GM12891 (cell line): Measurements from ENCODE around the gene CSTPP1.

Source experiments
- POLR2A ChIP-seq: IDR thresholded peaks from 2 replicates; pipeline ENCODE4 v1.6.1; 2011; ENCODE audit warnings: low read depth, low read length, control low read depth
- POLR2AphosphoS5 ChIP-seq: IDR thresholded peaks from 2 replicates; pipeline ENCODE4 v1.6.1; 2011; ENCODE audit warnings: low read depth, low read length, control low read depth
- SPI1 ChIP-seq: IDR thresholded peaks from 2 replicates; pipeline ENCODE4 v1.6.1; 2011; ENCODE audit warnings: low read depth, low read length, control low read depth
- TAF1 ChIP-seq: IDR thresholded peaks from 2 replicates; pipeline ENCODE4 v1.6.1; 2011; ENCODE audit warnings: low read depth, low read length, control low read depth

- no peak for TF ChIP-seq POLR2A
- no peak for TF ChIP-seq TAF1
- TF ChIP-seq POLR2AphosphoS5: no peak
- no peak for TF ChIP-seq SPI1
Observed at GRCh38 chr11:47052576-47052975, 116.0 kb downstream of the CSTPP1 start.
